22Rv1 (cell line): Measurements from ENCODE around the gene NFATC2.

Experiments used
- CTCF ChIP-seq: fragments of 450-650 bp; IDR thresholded peaks from 2 replicates; pipeline ENCODE4 v1.5.1; 2017; ENCODE audit warnings: mild to moderate bottlenecking
- ZFX ChIP-seq: fragments of 450-650 bp; IDR thresholded peaks from 2 replicates; pipeline ENCODE4 v1.6.1; 2017; ENCODE audit warnings: antibody characterized with exemption, borderline replicate concordance

DNA sequence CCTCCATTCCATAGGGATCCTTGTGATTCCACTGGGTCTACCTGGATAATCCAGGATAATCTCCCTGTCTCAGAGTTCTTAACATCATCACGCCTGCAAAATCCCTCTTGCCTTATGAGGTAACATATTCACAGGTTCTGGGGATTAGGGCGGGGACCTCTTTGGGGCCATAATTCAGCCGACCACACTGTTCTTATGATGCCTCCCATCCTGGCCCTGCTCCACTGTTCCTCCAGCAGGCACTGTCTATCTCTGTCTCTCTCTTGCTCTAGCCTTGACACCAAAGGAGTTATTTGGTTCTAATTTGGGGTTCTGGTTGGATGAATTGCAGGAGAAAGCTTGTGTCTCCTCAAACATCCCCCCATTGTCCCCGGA lies 168.1 kb downstream of the NFATC2 start:
- no peak for TF ChIP-seq CTCF
- no peak for TF ChIP-seq ZFX
